Osteoblast (primary cell): Measurements from ENCODE around the gene MRNIP. TPM values are rescaled to one million over a fixed set of nuclear protein-coding genes. Genes with fewer than 3 reads are reported as not detected.
A peak's percentile ranks its signal among the peaks of the same experiment; 100 is the strongest.

Source experiments
- DNase-seq: peaks from one replicate; pipeline ENCODE4 v3.0.0; 2011; ENCODE audit warnings: low spot score, mixed read lengths; ENCODE audit not compliant: insufficient read length; ENCODE audit errors: missing footprints
- H2AFZ ChIP-seq: 2 replicates; pipeline ENCODE4 v1.6.0; 2011; ENCODE audit warnings: mild to moderate bottlenecking, low read length
- H3K27ac ChIP-seq: 2 replicates; pipeline ENCODE4 v1.5.1; 2011; ENCODE audit warnings: mild to moderate bottlenecking, low read depth, low read length, moderate library complexity
- H3K27me3 ChIP-seq: 2 replicates; pipeline ENCODE4 v1.6.0; 2012; ENCODE audit warnings: mild to moderate bottlenecking, control low read depth, inconsistent platforms, low read length, moderate library complexity; ENCODE audit not compliant: insufficient read depth
- H3K36me3 ChIP-seq: 2 replicates; pipeline ENCODE4 v1.5.1; 2011; ENCODE audit warnings: mild to moderate bottlenecking, low read length, control low read depth, moderate library complexity; ENCODE audit not compliant: insufficient read depth
- H3K4me1 ChIP-seq: 2 replicates; pipeline ENCODE4 v1.5.1; 2011; ENCODE audit warnings: mild to moderate bottlenecking, low read length, control low read depth, moderate library complexity; ENCODE audit not compliant: insufficient read depth
- H3K4me2 ChIP-seq: 2 replicates; pipeline ENCODE4 v1.6.0; 2011; ENCODE audit warnings: mild to moderate bottlenecking, low read length; ENCODE audit not compliant: insufficient read depth
- H3K4me3 ChIP-seq: fragments of 200-600 bp; sonication (generic); 3 replicates; pipeline ENCODE4 v1.5.1; 2012; ENCODE audit warnings: mild to moderate bottlenecking, low read length, inconsistent platforms; ENCODE audit not compliant: insufficient read depth
- H3K79me2 ChIP-seq: 2 replicates; pipeline ENCODE4 v1.6.0; 2012; ENCODE audit warnings: mild to moderate bottlenecking, low read length, control low read depth, inconsistent platforms; ENCODE audit not compliant: insufficient read depth
- H3K9me3 ChIP-seq: 2 replicates; pipeline ENCODE4 v1.5.1; 2011; ENCODE audit warnings: low read depth, low read length, control low read depth
- H4K20me1 ChIP-seq: 2 replicates; pipeline ENCODE4 v1.6.0; 2012; ENCODE audit warnings: mild to moderate bottlenecking, low read length, control low read depth; ENCODE audit not compliant: insufficient read depth
- CTCF ChIP-seq: IDR thresholded peaks from 2 replicates; pipeline ENCODE4 v1.5.1; 2011; ENCODE audit warnings: mild to moderate bottlenecking, low read depth, low read length, moderate library complexity; ENCODE audit errors: extremely low read depth
- total RNA-seq: library from RNA; depleted of rRNA; stranded (reverse); fragments of >200 nt; gene quantifications from 2 replicates; pipeline ENCODE4 v1.2.3, GENCODE V29; 2012

Gene MRNIP
- total RNA-seq, 1 donor: 10.1 TPM

- Histone ChIP-seq H3K4me1 (peaks cover 8% of the 10 kb centered on the region), H3K4me2 (no peak overlapping the region), H4K20me1 (no peaks in the 10 kb centered on the region), H3K36me3 (peaks cover 49% of the 10 kb centered on the region), H3K27me3 (no peaks in the 10 kb centered on the region), H3K9me3 (no peaks in the 10 kb centered on the region), H2AFZ (no peak overlapping the region), H3K4me3 (no peak overlapping the region), H3K79me2 (no peaks in the 10 kb centered on the region), H3K27ac (no peak overlapping the region)
- TF ChIP-seq CTCF: no peak
- peak; percentile 56 for DNase-seq
Measured at GRCh38 chr5:179864686-179865085, 6.1 kb upstream of the MRNIP start.

- DNase-seq: peak; percentile 21
- Histone ChIP-seq H3K27me3 (no peaks in the 10 kb centered on the region), H3K9me3 (no peaks in the 10 kb centered on the region), H3K36me3 (peaks cover 42% of the 10 kb centered on the region), H3K4me1 (peaks cover 11% of the 10 kb centered on the region), H3K4me2 (no peak overlapping the region), H3K79me2 (no peaks in the 10 kb centered on the region), H3K4me3 (no peak overlapping the region), H2AFZ (no peak overlapping the region), H3K27ac (no peak overlapping the region), H4K20me1 (no peaks in the 10 kb centered on the region)
- TF ChIP-seq CTCF: no peak
Measured at GRCh38 chr5:179863449-179864085, 5.0 kb upstream of the MRNIP start.

- no peaks in the 10 kb centered on the region for H3K27me3 ChIP-seq
Measured at GRCh38 chr5:179862891-179863290, 4.3 kb upstream of the MRNIP start.

More at GRCh38 chr5:179862891-179863290, 4.3 kb upstream of the MRNIP start:
- Histone ChIP-seq H2AFZ (no peak overlapping the region), H3K4me2 (no peak overlapping the region), H4K20me1 (peaks cover 4% of the 10 kb centered on the region), H3K4me1 (peaks cover 11% of the 10 kb centered on the region), H3K4me3 (no peak overlapping the region), H3K27ac (no peak overlapping the region), H3K36me3 (peaks cover 42% of the 10 kb centered on the region), H3K79me2 (peaks cover 7% of the 10 kb centered on the region), H3K9me3 (no peaks in the 10 kb centered on the region)
- peak; percentile 36 for DNase-seq
- no peak for TF ChIP-seq CTCF
